SK-N-MC (cell line): ENCODE data around the gene CRLF2.

ENCODE experiments used
- EZH2 ChIP-seq: fragments of 200-600 bp; sonication (generic); IDR thresholded peaks from one replicate; pipeline ENCODE4 v1.6.1; 2017; ENCODE audit warnings: antibody characterized with exemption
- POLR2AphosphoS5 ChIP-seq: IDR thresholded peaks from 2 replicates; pipeline ENCODE4 v1.6.1; 2012; ENCODE audit warnings: mild to moderate bottlenecking, low read depth, low read length, borderline replicate concordance

DNA sequence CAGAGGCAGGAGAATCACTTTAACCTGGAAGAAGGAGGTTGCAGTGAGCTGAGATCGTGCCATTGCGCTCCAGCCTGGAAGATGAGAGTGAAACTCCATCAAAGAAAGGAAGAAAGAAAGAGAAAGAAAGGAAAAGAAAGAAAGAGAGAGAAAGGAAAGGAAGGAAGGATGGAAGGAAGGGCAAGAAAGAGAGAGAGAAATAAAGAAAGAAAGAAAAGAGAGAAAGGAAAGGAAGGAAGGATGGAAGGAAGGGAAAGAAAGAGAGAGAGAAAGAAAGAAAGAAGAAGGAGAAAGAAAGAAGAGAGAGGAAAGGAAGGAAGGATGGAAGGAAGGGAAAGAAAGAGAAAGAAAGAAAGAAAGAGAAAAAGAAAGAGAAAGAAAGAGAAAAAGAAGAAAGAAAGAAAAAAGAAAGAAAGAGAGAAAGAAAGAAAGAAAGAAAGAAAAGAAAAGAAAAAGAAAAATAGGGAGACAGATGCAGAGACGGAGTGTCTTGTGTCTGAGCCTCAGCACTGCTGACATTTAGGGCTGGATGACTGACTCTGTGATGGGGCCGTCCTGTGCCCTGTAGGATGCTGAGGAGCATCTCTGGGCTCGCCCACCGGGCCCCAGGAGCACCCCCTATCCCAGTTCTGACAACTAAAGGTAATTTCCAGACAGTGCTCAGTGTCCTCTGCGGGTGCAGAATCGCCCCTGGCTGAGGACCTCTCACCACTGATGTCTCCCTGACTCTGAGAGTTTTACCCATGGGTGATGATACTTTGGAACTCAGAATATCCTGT lies 61.7 kb downstream of the CRLF2 start:
- TF ChIP-seq POLR2AphosphoS5 (no peak), EZH2 (no peak)
